ENCODE data around the gene AK4.

DNA sequence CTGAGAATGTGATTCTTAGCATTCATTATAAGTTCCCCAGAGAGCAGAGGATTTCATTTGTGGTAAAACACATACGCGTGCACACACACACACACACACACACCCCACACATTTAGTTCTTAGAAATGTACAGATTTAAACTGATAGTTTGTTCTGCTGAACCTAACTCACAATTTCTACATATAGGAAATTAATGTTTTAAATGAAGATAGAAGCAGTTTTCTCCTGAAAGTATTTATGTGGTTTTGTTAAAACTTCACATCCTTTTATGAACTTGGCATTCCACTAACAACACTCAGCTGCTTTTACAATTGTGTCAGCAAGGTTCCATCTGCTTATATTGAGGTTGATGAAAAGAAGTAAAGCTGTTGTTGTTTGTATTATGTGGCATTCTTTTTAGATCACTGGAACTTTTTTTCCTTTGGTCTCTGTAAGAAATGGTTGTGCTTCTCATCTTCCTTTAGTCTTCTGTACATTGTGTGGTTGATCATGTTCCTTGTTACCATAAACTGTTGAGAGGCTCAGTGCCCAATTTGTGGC lies 41.6 kb downstream of the AK4 start:
- TF ChIP-seq POLR2A (IDR thresholded peaks at IDR 0.05), result no peak
- TF ChIP-seq, protein P1, sequence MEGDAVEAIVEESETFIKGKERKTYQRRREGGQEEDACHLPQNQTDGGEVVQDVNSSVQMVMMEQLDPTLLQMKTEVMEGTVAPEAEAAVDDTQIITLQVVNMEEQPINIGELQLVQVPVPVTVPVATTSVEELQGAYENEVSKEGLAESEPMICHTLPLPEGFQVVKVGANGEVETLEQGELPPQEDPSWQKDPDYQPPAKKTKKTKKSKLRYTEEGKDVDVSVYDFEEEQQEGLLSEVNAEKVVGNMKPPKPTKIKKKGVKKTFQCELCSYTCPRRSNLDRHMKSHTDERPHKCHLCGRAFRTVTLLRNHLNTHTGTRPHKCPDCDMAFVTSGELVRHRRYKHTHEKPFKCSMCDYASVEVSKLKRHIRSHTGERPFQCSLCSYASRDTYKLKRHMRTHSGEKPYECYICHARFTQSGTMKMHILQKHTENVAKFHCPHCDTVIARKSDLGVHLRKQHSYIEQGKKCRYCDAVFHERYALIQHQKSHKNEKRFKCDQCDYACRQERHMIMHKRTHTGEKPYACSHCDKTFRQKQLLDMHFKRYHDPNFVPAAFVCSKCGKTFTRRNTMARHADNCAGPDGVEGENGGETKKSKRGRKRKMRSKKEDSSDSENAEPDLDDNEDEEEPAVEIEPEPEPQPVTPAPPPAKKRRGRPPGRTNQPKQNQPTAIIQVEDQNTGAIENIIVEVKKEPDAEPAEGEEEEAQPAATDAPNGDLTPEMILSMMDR (IDR thresholded peaks at IDR 0.05), result no peak

Data from esophagus squamous epithelium (tissue), 4 donors.